ENCODE measurements around the gene ANTKMT. TPM values are rescaled to one million over a fixed set of nuclear protein-coding genes. Genes with fewer than 3 reads are reported as not detected.

ANTKMT gene
- total and polyA plus RNA-seq, 2 of the 4 experiments (the other 2 are of a cell fraction), result 7.3 to 16.2 TPM

GRCh38 chr16:739560-740458, 18.9 kb downstream of the ANTKMT start:
- WGBS, 2 experiments (ENCODE audit: extremely low coverage in 2 of 2, insufficient read length in 1 of 2), result 57% methylated on average over 18 of the region's 38 CpGs; no CpG with 5 or more reads in 1 of the 2 experiments
- dilution Hi-C loops (cut with HindIII; ENCODE audit: low sequenced_read_pairs, unreplicated experiment) (no loop called here), in situ Hi-C loops (cut with MboI; ENCODE audit: low sequenced_read_pairs) (no loop called here), intact Hi-C loops (cut with micrococcal nuclease) (loop anchor here (5.0 kb wide), 1 partner anchor 47 kb away; the partner anchor contains the start of genes CHTF18 and RPUSD1)
- Histone ChIP-seq H3K4ac (ENCODE audit: low read depth, low read length) (peak overlapping the region; percentile 45; the same call in 1 of the 2 replicates), H3K9ac (ENCODE audit: low read depth, low read length) (peak overlapping the region; percentile 75), H3K27ac (ENCODE audit: insufficient read depth, low read length) (no peak overlapping the region; the same call in 1 of the 2 replicates), H4K8ac (ENCODE audit: low read depth in 2 of 2, low read length in 2 of 2) (peak overlapping the region in 1 of 2 experiments; percentile 67; a peak in 1 of 4 replicates), H3K36me3 (ENCODE audit: control insufficient read depth, insufficient read depth, low read length) (peaks cover 24% of the 10 kb centered on the region), H4K91ac (ENCODE audit: insufficient read depth, low read depth, low read length) (no peak overlapping the region), H3K56ac (ENCODE audit: extremely low read depth, insufficient read depth, low read length) (no peak overlapping the region), H3K9me1 (ENCODE audit: insufficient read depth, low read length) (peaks cover 4% of the 10 kb centered on the region; the same call in 1 of the 2 replicates), H3K4me1 (ENCODE audit: control insufficient read depth, insufficient read depth, low read length) (peaks cover 5% of the 10 kb centered on the region; the same call in 1 of the 2 replicates), H3K27me3 (ENCODE audit: control insufficient read depth, insufficient read depth, low read length) (no peaks in the 10 kb centered on the region), H3K23ac (ENCODE audit: low read depth, low read length) (peak overlapping the region; percentile 89; the same call in 1 of the 2 replicates), H3K4me2 (ENCODE audit: low read depth, low read length) (peak overlapping the region; percentile 86), H3K9me3 (ENCODE audit: control insufficient read depth, insufficient read depth, low read length) (no peaks in the 10 kb centered on the region), H2BK120ac (ENCODE audit: low read depth, low read length) (no peak overlapping the region), H2AK9ac (replicated peaks; ENCODE audit: low read depth, low read length, poor library complexity) (peak overlapping the region; percentile 95), H3K18ac (ENCODE audit: low read depth, low read length) (no peak overlapping the region), H4K20me1 (ENCODE audit: insufficient read depth, low read length) (peaks cover 5% of the 10 kb centered on the region; the same call in 1 of the 2 replicates), H3K4me3 (ENCODE audit: insufficient read depth, low read depth, low read length) (peak overlapping the region; percentile 76), H2BK15ac (ENCODE audit: low read depth, low read length) (no peak overlapping the region), H3K14ac (replicated peaks; ENCODE audit: low read depth, low read length) (no peak overlapping the region), H2AFZ (replicated peaks; ENCODE audit: low read length, poor library complexity) (peak overlapping the region; percentile 94), H3K79me1 (ENCODE audit: low read depth in 1 of 2, low read length in 2 of 2) (peaks cover 7 to 19% of the 10 kb centered on the region in 2 experiments), H2BK5ac (ENCODE audit: low read depth, low read length, poor library complexity, severe bottlenecking) (no peak overlapping the region), H2AK5ac (ENCODE audit: low read depth, low read length) (peak overlapping the region; percentile 67), H4K5ac (ENCODE audit: low read depth, low read length) (no peak overlapping the region), H2BK20ac (ENCODE audit: low read depth, low read length) (no peak overlapping the region)
- BruUV-seq (replicated peaks), result no TSS peak
- ChIA-PET CTCF (no interaction called here), POLR2A (ENCODE audit: unreplicated experiment) (no interaction called here)
- DNase-seq (no peak), ATAC-seq (ENCODE audit: low read depth) (no peak)
- TF ChIP-seq ELK1 (IDR thresholded peaks at IDR 0.05; ENCODE audit: borderline replicate concordance, low read depth, low read length), result no peak
- TF ChIP-seq POLR2A (IDR thresholded peaks at IDR 0.05; ENCODE audit: low read depth, low read length), result no peak
- TF ChIP-seq FOS (IDR thresholded peaks at IDR 0.05; ENCODE audit: low read depth, low read length), result no peak
- no peak for TF ChIP-seq MXI1 (IDR thresholded peaks at IDR 0.05; ENCODE audit: borderline replicate concordance, low read depth, low read length)
- TF ChIP-seq SMC3 (IDR thresholded peaks at IDR 0.05; ENCODE audit: low read depth, low read length), result no peak
- no peak for TF ChIP-seq RAD21 (IDR thresholded peaks at IDR 0.05; ENCODE audit: low read length)
- no peak for TF ChIP-seq NFE2L2 (IDR thresholded peaks at IDR 0.05; ENCODE audit: low read depth, low read length)
- no peak for TF ChIP-seq USF2 (IDR thresholded peaks at IDR 0.05; ENCODE audit: low read depth, low read length)
- no peak for TF ChIP-seq CEBPB (IDR thresholded peaks at IDR 0.05; ENCODE audit: low read depth, low read length)
- TF ChIP-seq RCOR1 (IDR thresholded peaks at IDR 0.05; ENCODE audit: insufficient replicate concordance, low read length), result no peak
- TF ChIP-seq BHLHE40 (IDR thresholded peaks at IDR 0.05; ENCODE audit: low read depth, low read length), result no peak
- TF ChIP-seq CHD1 (IDR thresholded peaks at IDR 0.05; ENCODE audit: low read depth, low read length), result no peak
- TF ChIP-seq RFX5 (IDR thresholded peaks at IDR 0.05; ENCODE audit: low read depth, low read length), result no peak
- no peak for TF ChIP-seq CTCF (conservative IDR thresholded peaks at IDR 0.05; ENCODE audit: low read depth, low read length)

All from IMR-90 (cell line).